B cell (primary cell): ENCODE measurements around the gene LYPD3. TPM values are rescaled to one million over a fixed set of nuclear protein-coding genes. Genes with fewer than 3 reads are reported as not detected.

Source experiments
- ATAC-seq: fragments of 200-7000 bp; cut with Tn5 transposase; one replicate; pipeline ENCODE4 v1.10.0; 2021; ENCODE audit warnings: low read depth, mild to moderate bottlenecking, moderate number of reproducible peaks, moderate library complexity
- CTCF ChIA-PET: fragments of 350-600 bp; sonication (Branson Sonifier 250); formaldehyde crosslinking; loops from one replicate; lab custom pipeline; 2021; ENCODE audit warnings: antibody characterized with exemption, inconsistent platforms; lab: Charles Lee
- POLR2A ChIA-PET: fragments of 350-600 bp; sonication (Branson Sonifier 250); formaldehyde crosslinking; loops from one replicate; lab custom pipeline; 2021; ENCODE audit warnings: antibody characterized with exemption; lab: Charles Lee
- DNase-seq: peaks from one replicate; pipeline ENCODE4 v3.0.0; 2013
- H2AFZ ChIP-seq: 2 replicates; pipeline ENCODE4 v1.6.1; 2012; ENCODE audit warnings: mild to moderate bottlenecking, low read depth, low read length; ENCODE audit not compliant: insufficient read depth, poor library complexity, severe bottlenecking
- H3K27ac ChIP-seq, 2 donors: 1 replicate in 1 of 2; 2 replicates in 1 of 2; pipeline ENCODE4 v1.5.1; 2012 to 2013; ENCODE audit warnings: low read length in 2 of 2, mild to moderate bottlenecking in 2 of 2, moderate library complexity in 1 of 2
- H3K27me3 ChIP-seq, 4 experiments: fragments of 200-600 bp in 1 of 4; sonication (generic) in 1 of 4; replicated peaks in 1 of 4; 1 replicate in 2 of 4; 2 replicates in 2 of 4; pipeline versions ENCODE4 v1.6.1 to v1.7.0; 2013 to 2016; ENCODE audit warnings: low read length in 3 of 4, mild to moderate bottlenecking in 2 of 4, mixed read lengths in 1 of 4, moderate library complexity in 1 of 4; ENCODE audit not compliant: insufficient read depth in 4 of 4, control insufficient read depth in 3 of 4; ENCODE audit errors: control extremely low read depth in 1 of 4
- H3K36me3 ChIP-seq, 2 experiments: replicated peaks in 1 of 2; 1 replicate in 1 of 2; 2 replicates in 1 of 2; pipeline versions ENCODE4 v1.6.1 to v1.7.1; 2013; ENCODE audit warnings: low read length in 1 of 2; ENCODE audit not compliant: insufficient read depth in 2 of 2, control insufficient read depth in 1 of 2; ENCODE audit errors: control extremely low read depth in 1 of 2, extremely low read depth in 1 of 2
- H3K4me1 ChIP-seq, 2 donors: fragments of 200-600 bp in 1 of 2; sonication (generic) in 1 of 2; 1 replicate in 1 of 2; 2 replicates in 1 of 2; pipeline versions ENCODE4 v1.5.1 to v1.6.1; 2013 to 2017; ENCODE audit warnings: low read length in 2 of 2; ENCODE audit not compliant: control insufficient read depth in 2 of 2, insufficient read depth in 2 of 2
- H3K4me2 ChIP-seq: replicated peaks from 2 replicates; pipeline ENCODE3; 2012; ENCODE audit warnings: mild to moderate bottlenecking, low read depth, low read length; ENCODE audit not compliant: poor library complexity, severe bottlenecking
- H3K4me3 ChIP-seq, 5 experiments: fragments of 200-600 bp in 1 of 5; sonication (generic) in 1 of 5; 1 replicate in 3 of 5; 2 replicates in 2 of 5; pipeline versions ENCODE4 v1.5.1 to v1.7.0; 2011 to 2016; ENCODE audit warnings: low read length in 4 of 5, mild to moderate bottlenecking in 4 of 5, low read depth in 2 of 5, control low read depth in 1 of 5, moderate library complexity in 1 of 5; ENCODE audit not compliant: insufficient read depth in 1 of 5; ENCODE audit errors: control extremely low read depth in 1 of 5, extremely low read depth in 1 of 5
- H3K79me2 ChIP-seq: fragments of 200-600 bp; sonication (generic); one replicate; pipeline ENCODE4 v1.6.0; 2016; ENCODE audit warnings: low read length; ENCODE audit not compliant: control insufficient read depth, insufficient read depth
- H3K9ac ChIP-seq: fragments of 200-600 bp; sonication (generic); 2 replicates; pipeline ENCODE4 v1.6.1; 2017; ENCODE audit warnings: mild to moderate bottlenecking, low read length, moderate library complexity
- H3K9me3 ChIP-seq, 3 donors: one replicate each; pipeline versions ENCODE4 v1.6.1 to v1.7.1; 2013; ENCODE audit warnings: low read length in 2 of 3; ENCODE audit not compliant: control insufficient read depth in 2 of 3, insufficient read depth in 1 of 3; ENCODE audit errors: control extremely low read depth in 1 of 3
- H4K20me1 ChIP-seq: 2 replicates; pipeline ENCODE4 v1.6.0; 2012; ENCODE audit warnings: mild to moderate bottlenecking, low read length; ENCODE audit not compliant: insufficient read depth, control insufficient read depth, poor library complexity, severe bottlenecking
- H3K27ac Mint-ChIP-seq: one replicate; pipeline ENCODE4 v1.8.0; 2021; ENCODE audit warnings: mixed read lengths
- H3K27me3 Mint-ChIP-seq: one replicate; pipeline ENCODE4 v1.8.0; 2021; ENCODE audit warnings: mixed read lengths
- H3K4me1 Mint-ChIP-seq: one replicate; pipeline ENCODE4 v1.8.0; 2021; ENCODE audit warnings: mixed read lengths
- H3K4me3 Mint-ChIP-seq: one replicate; pipeline ENCODE4 v1.8.0; 2021; ENCODE audit warnings: mixed read lengths
- H3K9me3 Mint-ChIP-seq: one replicate; pipeline ENCODE4 v1.8.0; 2022; ENCODE audit warnings: mixed read lengths; ENCODE audit not compliant: insufficient read depth
- CTCF ChIP-seq: fragments of 200-600 bp; IDR thresholded peaks from one replicate; pipeline ENCODE4 v1.8.0; 2022; ENCODE audit warnings: antibody characterized with exemption, mild to moderate bottlenecking
- EZH2 ChIP-seq: IDR thresholded peaks from 2 replicates; pipeline ENCODE4 v1.6.1; 2012; ENCODE audit warnings: borderline replicate concordance, low read depth, mild to moderate bottlenecking, moderate library complexity, low read length; ENCODE audit not compliant: insufficient read depth, poor library complexity, severe bottlenecking
- WGBS: methylation state at CpG from one replicate; pipeline ENCODE4 v1.1.5; 2013; ENCODE audit warnings: missing lambda C conversion rate; ENCODE audit not compliant: insufficient coverage; 5-methylcytosine and 5-hydroxymethylcytosine counted together
- intact Hi-C: fragments of 100-400 bp; cut with micrococcal nuclease; formaldehyde crosslinking; loops from one replicate; pipeline ENCODE4 v1.10.0; 2022
- polyA plus RNA-seq: library from polyadenylated mRNA; depleted of rRNA; stranded (reverse); fragments of >200 nt; gene quantifications from 2 replicates; pipeline ENCODE4 v1.2.3, GENCODE V29; 2012
- total RNA-seq, 2 donors: library from RNA; stranded (reverse); fragments of 120-200 nt in 1 of 2; gene quantifications; 1 replicate in 1 of 2; 2 replicates in 1 of 2; pipeline versions ENCODE4 v1.2.3 to v1.2.4, GENCODE V29; 2013 to 2022

Gene LYPD3
- total and polyA plus RNA-seq, 2 donors (not counting 1 experiment from before 2014, with no cell fraction given) = 0.27 to 2.2 TPM

- WGBS = 100% methylated on average over 6 of the region's 7 CpGs
- H3K4me3 ChIP-seq = no peak overlapping the region
- no peak for ATAC-seq
- no peaks in the 10 kb centered on the region for H4K20me1 ChIP-seq
- Mint-ChIP-seq H3K27ac (no peak overlapping the region), H3K9me3 (no peaks in the 10 kb centered on the region), H3K27me3 (no peaks in the 10 kb centered on the region), H3K4me1 (peaks cover 27% of the 10 kb centered on the region), H3K4me3 (no peak overlapping the region)
- no peaks in the 10 kb centered on the region for H3K79me2 ChIP-seq
- H3K27me3 ChIP-seq = no peaks in the 10 kb centered on the region
- ChIA-PET CTCF (no interaction called here), POLR2A (interaction anchor here (0.5 kb wide), 1 partner anchor 19 kb away, joined by 5 read pairs; no protein-coding TSS in a partner anchor)
- TF ChIP-seq CTCF = no peak
- no peak for TF ChIP-seq EZH2
- no peaks in the 10 kb centered on the region for H3K36me3 ChIP-seq
- no peak overlapping the region for H3K9ac ChIP-seq
- no peak for DNase-seq
- H3K4me1 ChIP-seq = peaks cover 32 to 36% of the 10 kb centered on the region in 2 donors
- no peak overlapping the region for H2AFZ ChIP-seq
- H3K27ac ChIP-seq = no peak overlapping the region
- intact Hi-C loops = no loop called here
- no peaks in the 10 kb centered on the region for H3K9me3 ChIP-seq
- peak overlapping the region; percentile 57 for H3K4me2 ChIP-seq
Measured at GRCh38 chr19:43486412-43486811, 21.0 kb upstream of the LYPD3 start.

- H4K20me1 ChIP-seq = no peaks in the 10 kb centered on the region
- Mint-ChIP-seq H3K27me3 (no peaks in the 10 kb centered on the region), H3K9me3 (no peaks in the 10 kb centered on the region), H3K4me3 (peak overlapping the region; percentile 41), H3K4me1 (peaks cover 27% of the 10 kb centered on the region), H3K27ac (no peak overlapping the region)
- POLR2A ChIA-PET = interaction anchor here (0.5 kb wide), 1 partner anchor 19 kb away, joined by 5 read pairs; no protein-coding TSS in a partner anchor
- 92% methylated on average over 6 of the region's 6 CpGs for WGBS
- no peak overlapping the region for H3K27ac ChIP-seq
- DNase-seq = no peak
- intact Hi-C loops = no loop called here
- no peak for ATAC-seq
- H3K4me2 ChIP-seq = no peak overlapping the region
- H3K9ac ChIP-seq = no peak overlapping the region
- no peak overlapping the region for H3K4me3 ChIP-seq
- peaks cover 32 to 36% of the 10 kb centered on the region in 2 donors for H3K4me1 ChIP-seq
- H3K9me3 ChIP-seq = no peaks in the 10 kb centered on the region
- H2AFZ ChIP-seq = no peak overlapping the region
- TF ChIP-seq CTCF = no peak
- TF ChIP-seq EZH2 = no peak
- H3K27me3 ChIP-seq = no peaks in the 10 kb centered on the region
- H3K79me2 ChIP-seq = no peaks in the 10 kb centered on the region
- no peaks in the 10 kb centered on the region for H3K36me3 ChIP-seq
- CTCF ChIA-PET = no interaction called here
Measured at GRCh38 chr19:43485951-43486350, 20.5 kb upstream of the LYPD3 start.
